SJSA1 (cell line): ENCODE measurements around the gene SALL2. TPM values are rescaled to one million over a fixed set of nuclear protein-coding genes. Genes with fewer than 3 reads are reported as not detected.

Experiments
- DNase-seq, 2 experiments: peaks; one replicate each; pipeline ENCODE4 v3.0.0-alpha.2; 2015 to 2020; ENCODE audit warnings: low spot score in 2 of 2, low read depth in 1 of 2
- H3K27ac ChIP-seq: fragments of 250-450 bp; sonication (Bioruptor Pico); 2 replicates; pipeline ENCODE4 v1.5.1; 2020; ENCODE audit warnings: mild to moderate bottlenecking, moderate library complexity
- H3K27me3 ChIP-seq: fragments of 250-450 bp; sonication (Bioruptor Pico); replicated peaks from 2 replicates; pipeline ENCODE4 v1.5.1; 2020; ENCODE audit warnings: mild to moderate bottlenecking, moderate library complexity
- H3K36me3 ChIP-seq: fragments of 250-450 bp; sonication (Bioruptor Pico); 2 replicates; pipeline ENCODE4 v1.5.1; 2020; ENCODE audit warnings: mild to moderate bottlenecking
- H3K4me1 ChIP-seq: fragments of 250-450 bp; sonication (Bioruptor Pico); replicated peaks from 2 replicates; pipeline ENCODE4 v1.6.1; 2021; ENCODE audit warnings: mild to moderate bottlenecking
- H3K4me3 ChIP-seq: fragments of 250-450 bp; sonication (Bioruptor Pico); 2 replicates; pipeline ENCODE4 v1.5.1; 2020; ENCODE audit warnings: mild to moderate bottlenecking
- H3K9me3 ChIP-seq: fragments of 250-450 bp; sonication (Bioruptor Pico); replicated peaks from 2 replicates; pipeline ENCODE4 v1.5.1; 2020; ENCODE audit warnings: mild to moderate bottlenecking
- total RNA-seq: library from RNA; depleted of rRNA; stranded (reverse); fragments of >200 nt; shearing (Covaris generic); gene quantifications from 2 replicates; pipeline ENCODE4 v1.2.3, GENCODE V29; 2014

SALL2 gene
- total RNA-seq, 1 experiment from 2014 or later, result 0.21 TPM

- DNase-seq, result no peak
- Histone ChIP-seq H3K27ac (no peak overlapping the region), H3K36me3 (no peaks in the 10 kb centered on the region), H3K4me1 (no peaks in the 10 kb centered on the region), H3K9me3 (no peaks in the 10 kb centered on the region), H3K4me3 (no peak overlapping the region), H3K27me3 (peaks cover 44% of the 10 kb centered on the region)
Observed at GRCh38 chr14:21536418-21537089, 10.4 kb upstream of the SALL2 start.

GRCh38 chr14:21535545-21536417 is 9.6 kb upstream of the SALL2 start:
- DNase-seq, result no peak
- H3K27me3 ChIP-seq, result peaks cover 44% of the 10 kb centered on the region

GRCh38 chr14:21534576-21534975 is 8.4 kb upstream of the SALL2 start:
- H3K4me3 ChIP-seq, result no peak overlapping the region
- no peaks in the 10 kb centered on the region for H3K4me1 ChIP-seq
- no peak overlapping the region for H3K27ac ChIP-seq
- no peak for DNase-seq
- H3K36me3 ChIP-seq, result no peaks in the 10 kb centered on the region
- no peaks in the 10 kb centered on the region for H3K9me3 ChIP-seq
- H3K27me3 ChIP-seq, result peaks cover 44% of the 10 kb centered on the region

More at GRCh38 chr14:21535545-21536417, 9.6 kb upstream of the SALL2 start:
- Histone ChIP-seq H3K4me3 (no peak overlapping the region), H3K4me1 (no peaks in the 10 kb centered on the region), H3K9me3 (no peaks in the 10 kb centered on the region), H3K36me3 (no peaks in the 10 kb centered on the region), H3K27ac (no peak overlapping the region)

- DNase-seq, result no peak
Observed at GRCh38 chr14:21533294-21533693, 7.1 kb upstream of the SALL2 start.

GRCh38 chr14:21529515-21529914 is 3.4 kb upstream of the SALL2 start:
- no peak for DNase-seq
- Histone ChIP-seq H3K27ac (no peak overlapping the region), H3K4me1 (no peaks in the 10 kb centered on the region), H3K27me3 (peaks cover 15% of the 10 kb centered on the region), H3K36me3 (no peaks in the 10 kb centered on the region), H3K9me3 (no peaks in the 10 kb centered on the region), H3K4me3 (no peak overlapping the region)

More at GRCh38 chr14:21533294-21533693, 7.1 kb upstream of the SALL2 start:
- H3K9me3 ChIP-seq, result no peaks in the 10 kb centered on the region
- H3K36me3 ChIP-seq, result no peaks in the 10 kb centered on the region
- H3K4me1 ChIP-seq, result no peaks in the 10 kb centered on the region
- no peak overlapping the region for H3K4me3 ChIP-seq
- no peak overlapping the region for H3K27ac ChIP-seq
- H3K27me3 ChIP-seq, result peaks cover 46% of the 10 kb centered on the region

GRCh38 chr14:21528381-21529348 is 2.5 kb upstream of the SALL2 start:
- no peak overlapping the region for H3K27ac ChIP-seq
- H3K9me3 ChIP-seq, result no peaks in the 10 kb centered on the region
- no peaks in the 10 kb centered on the region for H3K4me1 ChIP-seq
- H3K27me3 ChIP-seq, result peaks cover 7% of the 10 kb centered on the region
- H3K4me3 ChIP-seq, result no peak overlapping the region
- no peaks in the 10 kb centered on the region for H3K36me3 ChIP-seq
- DNase-seq, result no peak

GRCh38 chr14:21527318-21527679 is 1.2 kb upstream of the SALL2 start:
- H3K4me3 ChIP-seq, result no peak overlapping the region
- peaks cover 6% of the 10 kb centered on the region for H3K27me3 ChIP-seq
- H3K9me3 ChIP-seq, result no peaks in the 10 kb centered on the region
- H3K36me3 ChIP-seq, result no peaks in the 10 kb centered on the region
- no peak for DNase-seq
- H3K4me1 ChIP-seq, result no peaks in the 10 kb centered on the region
- no peak overlapping the region for H3K27ac ChIP-seq

- H3K27me3 ChIP-seq, result peaks cover 3% of the 10 kb centered on the region
- no peaks in the 10 kb centered on the region for H3K9me3 ChIP-seq
- no peak for DNase-seq
- no peak overlapping the region for H3K4me3 ChIP-seq
- no peaks in the 10 kb centered on the region for H3K36me3 ChIP-seq
- H3K4me1 ChIP-seq, result no peaks in the 10 kb centered on the region
- no peak overlapping the region for H3K27ac ChIP-seq
Observed at GRCh38 chr14:21526672-21527317, 649 bp upstream of the SALL2 start.

GRCh38 chr14:21525571-21525961 is 580 bp downstream of the SALL2 start:
- no peak overlapping the region for H3K27ac ChIP-seq
- no peaks in the 10 kb centered on the region for H3K9me3 ChIP-seq
- no peak for DNase-seq
- peaks cover 3% of the 10 kb centered on the region; the same call in 1 of the 2 replicates for H3K27me3 ChIP-seq
- no peaks in the 10 kb centered on the region for H3K4me1 ChIP-seq
- H3K4me3 ChIP-seq, result no peak overlapping the region
- no peaks in the 10 kb centered on the region for H3K36me3 ChIP-seq

- Histone ChIP-seq H3K27me3 (peaks cover 3% of the 10 kb centered on the region; the same call in 1 of the 2 replicates), H3K4me3 (no peak overlapping the region), H3K4me1 (no peaks in the 10 kb centered on the region), H3K9me3 (no peaks in the 10 kb centered on the region), H3K27ac (no peak overlapping the region), H3K36me3 (no peaks in the 10 kb centered on the region)
- DNase-seq, result no peak
Observed at GRCh38 chr14:21524575-21525490, 1.3 kb downstream of the SALL2 start.

GRCh38 chr14:21523203-21523602 is 2.9 kb downstream of the SALL2 start:
- Histone ChIP-seq H3K27me3 (no peaks in the 10 kb centered on the region; the same call in 1 of the 2 replicates), H3K9me3 (no peaks in the 10 kb centered on the region), H3K27ac (no peak overlapping the region), H3K4me1 (no peaks in the 10 kb centered on the region), H3K36me3 (no peaks in the 10 kb centered on the region), H3K4me3 (no peak overlapping the region)
- DNase-seq, result no peak

- Histone ChIP-seq H3K27me3 (no peaks in the 10 kb centered on the region), H3K9me3 (no peaks in the 10 kb centered on the region), H3K27ac (no peak overlapping the region), H3K4me1 (no peaks in the 10 kb centered on the region), H3K4me3 (no peak overlapping the region), H3K36me3 (no peaks in the 10 kb centered on the region)
- no peak for DNase-seq
Observed at GRCh38 chr14:21521501-21521900, 4.6 kb downstream of the SALL2 start.
